ENCODE measurements around the gene TSPAN33.

DNA sequence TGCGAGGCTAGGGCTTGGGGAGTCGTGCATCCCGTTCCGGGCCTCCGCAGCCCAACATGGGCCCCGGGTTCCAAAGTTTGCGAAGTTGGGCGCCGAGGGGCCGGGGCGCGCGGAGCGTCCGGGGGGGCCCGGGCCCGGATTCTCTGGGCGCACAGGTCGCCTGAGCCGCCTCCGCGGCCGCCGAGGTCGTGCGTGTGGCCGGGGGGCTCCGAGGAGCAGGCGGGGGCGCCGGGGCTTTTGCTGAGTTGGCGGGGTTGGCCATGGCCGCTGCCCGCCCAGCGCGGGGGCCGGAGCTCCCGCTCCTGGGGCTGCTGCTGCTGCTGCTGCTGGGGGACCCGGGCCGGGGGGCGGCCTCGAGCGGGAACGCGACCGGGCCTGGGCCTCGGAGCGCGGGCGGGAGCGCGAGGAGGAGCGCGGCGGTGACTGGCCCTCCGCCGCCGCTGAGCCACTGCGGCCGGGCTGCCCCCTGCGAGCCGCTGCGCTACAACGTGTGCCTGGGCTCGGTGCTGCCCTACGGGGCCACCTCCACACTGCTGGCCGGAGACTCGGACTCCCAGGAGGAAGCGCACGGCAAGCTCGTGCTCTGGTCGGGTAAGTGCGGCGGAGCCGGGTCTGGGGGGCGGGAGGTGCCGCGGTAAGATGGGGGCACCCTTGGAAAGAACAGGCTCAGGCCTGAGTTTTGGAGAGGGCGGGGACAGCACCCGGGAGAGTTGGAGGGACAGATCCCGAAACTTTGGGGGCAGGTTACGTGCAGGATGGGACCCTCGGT is 44.6 kb downstream of the TSPAN33 start:
- TF ChIP-seq, protein P1, sequence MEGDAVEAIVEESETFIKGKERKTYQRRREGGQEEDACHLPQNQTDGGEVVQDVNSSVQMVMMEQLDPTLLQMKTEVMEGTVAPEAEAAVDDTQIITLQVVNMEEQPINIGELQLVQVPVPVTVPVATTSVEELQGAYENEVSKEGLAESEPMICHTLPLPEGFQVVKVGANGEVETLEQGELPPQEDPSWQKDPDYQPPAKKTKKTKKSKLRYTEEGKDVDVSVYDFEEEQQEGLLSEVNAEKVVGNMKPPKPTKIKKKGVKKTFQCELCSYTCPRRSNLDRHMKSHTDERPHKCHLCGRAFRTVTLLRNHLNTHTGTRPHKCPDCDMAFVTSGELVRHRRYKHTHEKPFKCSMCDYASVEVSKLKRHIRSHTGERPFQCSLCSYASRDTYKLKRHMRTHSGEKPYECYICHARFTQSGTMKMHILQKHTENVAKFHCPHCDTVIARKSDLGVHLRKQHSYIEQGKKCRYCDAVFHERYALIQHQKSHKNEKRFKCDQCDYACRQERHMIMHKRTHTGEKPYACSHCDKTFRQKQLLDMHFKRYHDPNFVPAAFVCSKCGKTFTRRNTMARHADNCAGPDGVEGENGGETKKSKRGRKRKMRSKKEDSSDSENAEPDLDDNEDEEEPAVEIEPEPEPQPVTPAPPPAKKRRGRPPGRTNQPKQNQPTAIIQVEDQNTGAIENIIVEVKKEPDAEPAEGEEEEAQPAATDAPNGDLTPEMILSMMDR (IDR thresholded peaks at IDR 0.05): no peak
- TF ChIP-seq POLR2A (IDR thresholded peaks at IDR 0.05) (no peak), POLR2AphosphoS5 (IDR thresholded peaks at IDR 0.05) (no peak)
